ENCODE results near the gene NFATC1.

DNA sequence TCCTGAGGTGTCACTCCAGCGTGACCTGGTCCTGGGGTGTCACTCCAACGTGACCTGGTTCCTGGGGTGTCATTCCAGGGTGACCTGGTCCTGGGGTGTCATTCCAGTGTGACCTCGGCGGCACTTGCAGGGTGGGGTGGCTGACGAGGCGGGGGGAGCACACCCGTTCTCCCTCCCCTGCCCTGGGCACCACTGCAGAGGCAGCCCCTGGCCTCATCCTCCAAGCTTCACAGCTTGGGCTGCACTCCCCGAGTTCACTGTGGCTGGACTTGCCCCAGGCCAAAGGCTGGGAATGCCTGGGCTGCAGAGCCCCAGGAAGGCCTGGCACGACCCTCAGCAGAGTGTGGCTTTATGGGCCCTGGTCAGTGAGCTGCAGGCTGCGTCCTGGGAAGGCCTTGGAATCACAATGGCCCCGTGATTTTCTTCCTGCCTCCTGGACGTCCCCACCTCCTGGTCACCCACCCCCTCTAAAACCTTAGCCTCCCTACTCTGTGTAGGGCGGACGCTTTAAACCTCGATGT is 88.3 kb downstream of the NFATC1 start:
- TF ChIP-seq, protein P1, sequence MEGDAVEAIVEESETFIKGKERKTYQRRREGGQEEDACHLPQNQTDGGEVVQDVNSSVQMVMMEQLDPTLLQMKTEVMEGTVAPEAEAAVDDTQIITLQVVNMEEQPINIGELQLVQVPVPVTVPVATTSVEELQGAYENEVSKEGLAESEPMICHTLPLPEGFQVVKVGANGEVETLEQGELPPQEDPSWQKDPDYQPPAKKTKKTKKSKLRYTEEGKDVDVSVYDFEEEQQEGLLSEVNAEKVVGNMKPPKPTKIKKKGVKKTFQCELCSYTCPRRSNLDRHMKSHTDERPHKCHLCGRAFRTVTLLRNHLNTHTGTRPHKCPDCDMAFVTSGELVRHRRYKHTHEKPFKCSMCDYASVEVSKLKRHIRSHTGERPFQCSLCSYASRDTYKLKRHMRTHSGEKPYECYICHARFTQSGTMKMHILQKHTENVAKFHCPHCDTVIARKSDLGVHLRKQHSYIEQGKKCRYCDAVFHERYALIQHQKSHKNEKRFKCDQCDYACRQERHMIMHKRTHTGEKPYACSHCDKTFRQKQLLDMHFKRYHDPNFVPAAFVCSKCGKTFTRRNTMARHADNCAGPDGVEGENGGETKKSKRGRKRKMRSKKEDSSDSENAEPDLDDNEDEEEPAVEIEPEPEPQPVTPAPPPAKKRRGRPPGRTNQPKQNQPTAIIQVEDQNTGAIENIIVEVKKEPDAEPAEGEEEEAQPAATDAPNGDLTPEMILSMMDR (IDR thresholded peaks at IDR 0.05; ENCODE audit: low read length) = no peak
- TF ChIP-seq EZH2 (IDR thresholded peaks at IDR 0.05; ENCODE audit: borderline replicate concordance, low read length) = no peak
